Ovary (tissue), 3 donors: Measurements from ENCODE around the gene VEPH1.

Experiments
- CTCF ChIP-seq, 3 donors: fragments of 450-650 bp in 2 of 3; fragments of 200-600 bp in 1 of 3; IDR thresholded peaks; one replicate each; pipeline versions ENCODE4 v1.5.1 to v1.8.0; 2016 to 2022; ENCODE audit warnings: antibody characterized with exemption in 3 of 3, mild to moderate bottlenecking in 1 of 3
- EP300 ChIP-seq: sonication (generic); formaldehyde crosslinking; IDR thresholded peaks from one replicate; pipeline ENCODE4 v1.6.1; 2017; ENCODE audit warnings: antibody characterized with exemption
- POLR2A ChIP-seq: fragments of 450-650 bp; IDR thresholded peaks from one replicate; pipeline ENCODE4 v1.6.1; 2017; ENCODE audit warnings: antibody characterized with exemption, mild to moderate bottlenecking, moderate library complexity
- donor health status: DM: no; HTN: no; CAD: no.

DNA sequence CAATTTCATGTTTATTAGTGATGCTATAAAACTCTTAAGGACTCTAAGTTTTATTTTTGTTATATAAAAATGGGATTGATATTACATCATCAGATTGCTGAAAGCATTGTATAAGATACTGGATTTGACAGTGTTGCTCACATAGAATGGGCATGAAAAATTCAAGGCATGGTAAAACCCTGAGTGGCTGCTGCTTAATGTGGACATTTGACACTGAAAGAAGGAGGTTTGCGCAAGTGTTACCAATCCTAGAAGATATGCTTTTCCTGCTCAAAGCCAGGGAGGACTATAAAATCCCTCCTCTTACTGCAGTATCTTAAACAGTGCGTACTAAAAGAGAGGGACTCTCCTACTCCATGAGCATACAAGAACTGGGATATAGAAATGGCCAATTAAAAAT is 132.3 kb downstream of the VEPH1 start:
- TF ChIP-seq EP300 = no peak
- TF ChIP-seq POLR2A = no peak
- no peak for TF ChIP-seq CTCF (IDR thresholded peaks at IDR 0.05)
